NCI-H1048 (cell line): Measurements from ENCODE around the gene OIT3.

Source experiments
- DNase-seq: peaks from one replicate; lab custom pipeline; 2025; lab: John Stamatoyannopoulos, UW

OIT3 gene

GRCh38 chr10:72893136-72893798 is at the start of gene OIT3:
TSS of gene OIT3 (plus strand) at chr10:72893739. CDS start at chr10:72893799, 60 bp downstream.
- DNase-seq: no peak

GRCh38 chr10:72846238-72846637 is 47.3 kb upstream of the OIT3 start:
- no peak for DNase-seq

- DNase-seq: no peak
These were observed 45.9 kb upstream of the OIT3 start for GRCh38 chr10:72847681-72848080.

GRCh38 chr10:72850861-72851260 is 42.7 kb upstream of the OIT3 start:
- no peak for DNase-seq

GRCh38 chr10:72851509-72851908 is 42.0 kb upstream of the OIT3 start:
- DNase-seq: no peak

GRCh38 chr10:72852508-72852907 is 41.0 kb upstream of the OIT3 start:
- no peak for DNase-seq

GRCh38 chr10:72855129-72855528 is 38.4 kb upstream of the OIT3 start:
- DNase-seq: no peak

- DNase-seq: no peak
These were observed 37.7 kb upstream of the OIT3 start for GRCh38 chr10:72855790-72856189.

GRCh38 chr10:72858067-72858466 is 35.5 kb upstream of the OIT3 start:
- no peak for DNase-seq

GRCh38 chr10:72862957-72863356 is 30.6 kb upstream of the OIT3 start:
- DNase-seq: no peak

- no peak for DNase-seq
These were observed 18.1 kb upstream of the OIT3 start for GRCh38 chr10:72875250-72876055.

GRCh38 chr10:72879245-72879644 is 14.3 kb upstream of the OIT3 start:
- DNase-seq: no peak

GRCh38 chr10:72881291-72881690 is 12.2 kb upstream of the OIT3 start:
- DNase-seq: no peak

GRCh38 chr10:72883861-72884260 is 9.7 kb upstream of the OIT3 start:
- DNase-seq: no peak

GRCh38 chr10:72885953-72886352 is 7.6 kb upstream of the OIT3 start:
- DNase-seq: no peak

- no peak for DNase-seq
These were observed 6.9 kb upstream of the OIT3 start for GRCh38 chr10:72886621-72887020.

GRCh38 chr10:72887043-72887442 is 6.5 kb upstream of the OIT3 start:
- DNase-seq: no peak

GRCh38 chr10:72888151-72888638 is 5.3 kb upstream of the OIT3 start:
- DNase-seq: no peak

GRCh38 chr10:72889391-72889831 is 4.1 kb upstream of the OIT3 start:
- DNase-seq: peak; percentile 9

- DNase-seq: no peak
These were observed 3.5 kb upstream of the OIT3 start for GRCh38 chr10:72890086-72890485.

- no peak for DNase-seq
These were observed 1.8 kb downstream of the OIT3 start for GRCh38 chr10:72895236-72895850.

- DNase-seq: no peak
These were observed 5.1 kb downstream of the OIT3 start for GRCh38 chr10:72898616-72899015.

GRCh38 chr10:72899545-72899944 is 6.0 kb downstream of the OIT3 start:
- DNase-seq: no peak
